LNCAP (cell line): ENCODE data around the gene FRMD4A.

Experiments
- CTCF ChIP-seq: fragments of 450-650 bp; IDR thresholded peaks from 2 replicates; pipeline ENCODE4 v1.5.1; 2017; ENCODE audit warnings: mild to moderate bottlenecking

Gene FRMD4A

DNA sequence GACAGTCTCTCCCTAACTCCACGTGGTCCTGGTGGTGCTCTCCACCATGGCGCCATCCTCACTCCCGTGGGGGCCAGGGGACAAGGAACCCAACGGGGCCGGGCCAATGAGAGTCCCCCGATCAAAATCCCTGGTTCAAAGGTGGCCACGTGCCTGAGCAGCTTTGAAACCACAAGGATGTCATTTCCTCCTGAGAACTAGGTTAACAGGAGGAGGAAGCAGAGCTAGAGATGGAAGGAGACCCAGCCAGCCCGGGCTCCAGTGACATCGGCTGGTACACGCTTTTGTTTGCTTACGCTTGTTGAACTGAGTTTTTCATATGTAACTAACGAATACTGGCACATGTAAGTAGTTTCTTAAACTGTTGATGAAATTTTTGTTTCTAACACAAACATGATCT lies 682.3 kb downstream of the FRMD4A start:
- no peak for TF ChIP-seq CTCF

GRCh38 chr10:13644866-13645265 lies 685.9 kb downstream of the FRMD4A start:
- no peak for TF ChIP-seq CTCF

DNA sequence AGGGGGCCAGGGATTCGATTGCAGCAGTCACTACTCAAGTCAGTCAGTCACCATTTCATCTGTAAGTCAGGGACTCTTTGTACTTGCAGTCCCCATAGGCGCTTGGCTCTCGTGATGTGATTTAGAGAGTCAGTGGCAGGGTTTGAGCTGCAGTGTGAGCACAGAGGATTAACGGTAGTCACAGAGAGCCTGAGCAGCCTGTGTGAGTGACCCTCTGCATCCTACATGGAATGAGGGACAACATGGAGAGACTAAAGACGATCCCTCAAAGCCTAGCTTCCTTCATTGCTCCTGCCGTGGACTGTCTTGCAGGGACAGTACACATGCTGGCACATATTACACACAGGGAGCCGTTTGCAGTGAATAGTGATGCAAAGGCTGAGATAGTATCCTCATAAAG lies 687.7 kb downstream of the FRMD4A start:
- no peak for TF ChIP-seq CTCF

- no peak for TF ChIP-seq CTCF
Measured at GRCh38 chr10:13642293-13642692, 688.4 kb downstream of the FRMD4A start.

- no peak for TF ChIP-seq CTCF
Measured at GRCh38 chr10:13637894-13638293, 692.8 kb downstream of the FRMD4A start.

GRCh38 chr10:13637303-13637856 lies 693.3 kb downstream of the FRMD4A start:
- TF ChIP-seq CTCF: no peak

GRCh38 chr10:13636776-13637175 lies 693.9 kb downstream of the FRMD4A start:
- TF ChIP-seq CTCF: no peak

DNA sequence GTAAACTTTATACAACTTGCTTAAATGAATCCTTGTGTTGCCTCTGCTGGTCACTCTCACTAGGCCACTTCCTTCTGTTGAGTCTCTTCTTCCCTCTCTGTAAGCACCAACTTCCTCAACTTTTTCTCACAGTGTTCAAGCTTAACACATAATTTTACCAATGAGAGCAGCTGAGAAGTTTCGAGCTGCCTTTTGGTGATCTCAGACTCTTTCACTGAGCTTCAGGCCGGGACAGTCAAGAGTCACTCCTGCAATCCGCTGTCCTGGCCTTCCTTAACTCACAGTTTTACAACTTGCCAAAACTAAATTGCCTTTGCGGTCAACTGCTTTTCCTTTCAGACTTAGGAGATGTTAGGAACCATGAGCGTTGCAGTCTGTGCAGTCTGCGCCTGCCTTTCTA lies 696.5 kb downstream of the FRMD4A start:
- TF ChIP-seq CTCF: no peak
